HG03439 (cell line): ENCODE data around the gene VWA2.

Experiments used
- ATAC-seq: cut with Tn5 transposase; IDR thresholded peaks from one replicate; pipeline ENCODE4 v1.9.1; 2021; ENCODE audit warnings: mild to moderate bottlenecking, moderate library complexity; ENCODE audit not compliant: unreplicated experiment

The VWA2 gene

GRCh38 chr10:114245121-114245791 is 6.2 kb downstream of the VWA2 start:
- ATAC-seq, result no peak

GRCh38 chr10:114246679-114247305 is 7.7 kb downstream of the VWA2 start:
- no peak for ATAC-seq

GRCh38 chr10:114250236-114250635 is 11.2 kb downstream of the VWA2 start:
- no peak for ATAC-seq

GRCh38 chr10:114250716-114251115 is 11.7 kb downstream of the VWA2 start:
- no peak for ATAC-seq

- no peak for ATAC-seq
Measured at GRCh38 chr10:114252092-114252491, 13.0 kb downstream of the VWA2 start.

- no peak for ATAC-seq
Measured at GRCh38 chr10:114252883-114253282, 13.8 kb downstream of the VWA2 start.

GRCh38 chr10:114255227-114255626 is 16.2 kb downstream of the VWA2 start:
- no peak for ATAC-seq

- ATAC-seq, result no peak
Measured at GRCh38 chr10:114256008-114256765, 17.1 kb downstream of the VWA2 start.

- ATAC-seq, result no peak
Measured at GRCh38 chr10:114256822-114257221, 17.8 kb downstream of the VWA2 start.

GRCh38 chr10:114257498-114257897 is 18.4 kb downstream of the VWA2 start:
- no peak for ATAC-seq

- no peak for ATAC-seq
Measured at GRCh38 chr10:114258274-114258840, 19.3 kb downstream of the VWA2 start.

- no peak for ATAC-seq
Measured at GRCh38 chr10:114259824-114260223, 20.8 kb downstream of the VWA2 start.

- ATAC-seq, result no peak
Measured at GRCh38 chr10:114260366-114260765, 21.3 kb downstream of the VWA2 start.

- ATAC-seq, result no peak
Measured at GRCh38 chr10:114261076-114261475, 22.0 kb downstream of the VWA2 start.

GRCh38 chr10:114262496-114262895 is 23.4 kb downstream of the VWA2 start:
- ATAC-seq, result no peak

GRCh38 chr10:114265392-114266053 is 26.5 kb downstream of the VWA2 start:
- ATAC-seq, result no peak

- no peak for ATAC-seq
Measured at GRCh38 chr10:114266521-114266920, 27.5 kb downstream of the VWA2 start.

- ATAC-seq, result no peak
Measured at GRCh38 chr10:114271075-114271778, 32.2 kb downstream of the VWA2 start.

- no peak for ATAC-seq
Measured at GRCh38 chr10:114271779-114272167, 32.7 kb downstream of the VWA2 start.

- no peak for ATAC-seq
Measured at GRCh38 chr10:114272696-114273095, 33.6 kb downstream of the VWA2 start.

- ATAC-seq, result no peak
Measured at GRCh38 chr10:114273910-114274309, 34.9 kb downstream of the VWA2 start.
